Lower lobe of right lung (tissue), 2 donors: ENCODE measurements around the gene PHACTR4. TPM values are rescaled to one million over a fixed set of nuclear protein-coding genes. Genes with fewer than 3 reads are reported as not detected.
A peak's percentile ranks its signal among the peaks of the same experiment; 100 is the strongest.

Experiments used
- ATAC-seq, 2 donors: fragments of 200-7000 bp; cut with Tn5 transposase; one replicate each; pipeline ENCODE4 v1.9.1; 2020 to 2022; ENCODE audit warnings: mild to moderate bottlenecking in 2 of 2, moderate library complexity in 2 of 2
- DNase-seq: peaks from one replicate; pipeline ENCODE4 v3.0.0-alpha.2; 2020
- H3K27ac ChIP-seq: fragments of 200-600 bp; one replicate; pipeline ENCODE4 v1.8.0; 2022
- H3K27me3 ChIP-seq: fragments of 200-600 bp; one replicate; pipeline ENCODE4 v1.8.0; 2022; ENCODE audit warnings: low read depth
- H3K36me3 ChIP-seq: fragments of 200-600 bp; one replicate; pipeline ENCODE4 v1.8.0; 2022; ENCODE audit warnings: mild to moderate bottlenecking
- H3K4me1 ChIP-seq: fragments of 200-600 bp; one replicate; pipeline ENCODE4 v1.8.0; 2022
- H3K4me3 ChIP-seq: fragments of 200-600 bp; one replicate; pipeline ENCODE4 v1.8.0; 2022; ENCODE audit warnings: mild to moderate bottlenecking
- H3K9me3 ChIP-seq: fragments of 200-600 bp; one replicate; pipeline ENCODE4 v1.8.0; 2022
- intact Hi-C: fragments of 100-400 bp; cut with DNase I; formaldehyde crosslinking; loops from one replicate; pipeline ENCODE4 v1.11.0; 2022
- total RNA-seq: library from RNA; stranded (reverse); fragmentation: NEBNext Ultra II Directional; extraction: Animal tissue kit (Norgen Biotek cat#: 25700); gene quantifications from one replicate; pipeline ENCODE4 v1.2.1, GENCODE V29; 2021
- TF ChIP-seq, protein P1 (sequence below): fragments of 200-600 bp; IDR thresholded peaks from one replicate; pipeline ENCODE4 v1.8.0; 2022; ENCODE audit warnings: antibody characterized with exemption, mild to moderate bottlenecking
- donor health status: DM: no; HTN: yes; CAD: no; lungs with severe emphysema.

The PHACTR4 gene
- total RNA-seq, 1 donor from 2014 or later: 44.2 TPM

GRCh38 chr1:28506907-28507246 is 137.3 kb downstream of the PHACTR4 start:
- Histone ChIP-seq H3K9me3 (no peaks in the 10 kb centered on the region), H3K4me3 (peak overlapping the region; percentile 90), H3K4me1 (peaks cover 55% of the 10 kb centered on the region), H3K36me3 (peaks cover 44% of the 10 kb centered on the region), H3K27me3 (no peaks in the 10 kb centered on the region), H3K27ac (peak overlapping the region; percentile 83)
- ATAC-seq (no peak), DNase-seq (no peak)
- TF ChIP-seq, protein P1, sequence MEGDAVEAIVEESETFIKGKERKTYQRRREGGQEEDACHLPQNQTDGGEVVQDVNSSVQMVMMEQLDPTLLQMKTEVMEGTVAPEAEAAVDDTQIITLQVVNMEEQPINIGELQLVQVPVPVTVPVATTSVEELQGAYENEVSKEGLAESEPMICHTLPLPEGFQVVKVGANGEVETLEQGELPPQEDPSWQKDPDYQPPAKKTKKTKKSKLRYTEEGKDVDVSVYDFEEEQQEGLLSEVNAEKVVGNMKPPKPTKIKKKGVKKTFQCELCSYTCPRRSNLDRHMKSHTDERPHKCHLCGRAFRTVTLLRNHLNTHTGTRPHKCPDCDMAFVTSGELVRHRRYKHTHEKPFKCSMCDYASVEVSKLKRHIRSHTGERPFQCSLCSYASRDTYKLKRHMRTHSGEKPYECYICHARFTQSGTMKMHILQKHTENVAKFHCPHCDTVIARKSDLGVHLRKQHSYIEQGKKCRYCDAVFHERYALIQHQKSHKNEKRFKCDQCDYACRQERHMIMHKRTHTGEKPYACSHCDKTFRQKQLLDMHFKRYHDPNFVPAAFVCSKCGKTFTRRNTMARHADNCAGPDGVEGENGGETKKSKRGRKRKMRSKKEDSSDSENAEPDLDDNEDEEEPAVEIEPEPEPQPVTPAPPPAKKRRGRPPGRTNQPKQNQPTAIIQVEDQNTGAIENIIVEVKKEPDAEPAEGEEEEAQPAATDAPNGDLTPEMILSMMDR: no peak
- intact Hi-C loops: no loop called here

GRCh38 chr1:28507247-28507645 is 137.7 kb downstream of the PHACTR4 start:
- peaks cover 59% of the 10 kb centered on the region for H3K4me1 ChIP-seq
- intact Hi-C loops: no loop called here
- no peak for DNase-seq
- no peaks in the 10 kb centered on the region for H3K9me3 ChIP-seq
- no peaks in the 10 kb centered on the region for H3K27me3 ChIP-seq
- peaks cover 48% of the 10 kb centered on the region for H3K36me3 ChIP-seq
- peak overlapping the region; percentile 90 for H3K4me3 ChIP-seq
- TF ChIP-seq, protein P1: no peak
- peak overlapping the region; percentile 83 for H3K27ac ChIP-seq
- no peak for ATAC-seq

- Histone ChIP-seq H3K27ac (peak overlapping the region; percentile 83), H3K4me1 (peaks cover 65% of the 10 kb centered on the region), H3K9me3 (no peaks in the 10 kb centered on the region), H3K4me3 (peak overlapping the region; percentile 90), H3K36me3 (peaks cover 54% of the 10 kb centered on the region), H3K27me3 (no peaks in the 10 kb centered on the region)
- TF ChIP-seq, protein P1: no peak
- intact Hi-C loops: no loop called here
- ATAC-seq (no peak), DNase-seq (no peak)
Observed at GRCh38 chr1:28507646-28508434, 138.3 kb downstream of the PHACTR4 start.

DNA sequence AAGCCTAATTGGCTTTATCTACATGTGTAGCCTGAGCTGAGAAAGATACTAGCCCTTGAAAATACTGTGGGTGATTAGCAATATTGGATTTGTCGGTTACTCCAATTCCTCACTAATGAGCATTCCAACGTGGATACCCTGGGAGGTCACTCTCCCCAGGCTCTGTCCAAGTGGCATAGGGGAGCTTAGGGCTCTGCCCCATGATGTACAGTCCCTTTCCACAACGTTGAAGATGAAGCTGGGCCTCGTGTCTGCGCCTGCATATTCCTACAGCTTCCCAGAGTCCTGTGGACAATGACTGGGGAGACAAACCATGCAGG is 138.9 kb downstream of the PHACTR4 start:
- Histone ChIP-seq H3K27me3 (no peaks in the 10 kb centered on the region), H3K9me3 (no peaks in the 10 kb centered on the region), H3K4me1 (peaks cover 68% of the 10 kb centered on the region), H3K4me3 (peak overlapping the region; percentile 90), H3K27ac (peak overlapping the region; percentile 83), H3K36me3 (peaks cover 60% of the 10 kb centered on the region)
- intact Hi-C loops: no loop called here
- ATAC-seq (no peak), DNase-seq (no peak)
- TF ChIP-seq, protein P1: no peak

- Histone ChIP-seq H3K36me3 (peaks cover 73% of the 10 kb centered on the region), H3K27me3 (no peaks in the 10 kb centered on the region), H3K27ac (peak overlapping the region; percentile 83), H3K4me1 (peaks cover 70% of the 10 kb centered on the region), H3K4me3 (peak overlapping the region; percentile 90), H3K9me3 (no peaks in the 10 kb centered on the region)
- DNase-seq (no peak), ATAC-seq (no peak)
- TF ChIP-seq, protein P1: no peak
- intact Hi-C loops: no loop called here
Observed at GRCh38 chr1:28509705-28510272, 140.2 kb downstream of the PHACTR4 start.
